H1 (cell line): ENCODE data around the gene ICOSLG. TPM values are rescaled to one million over a fixed set of nuclear protein-coding genes. Genes with fewer than 3 reads are reported as not detected.

Experiments
- CTCF ChIA-PET: fragments of 300-600 bp; sonication (Branson Sonifier 250); formaldehyde crosslinking; loops from one replicate; lab custom pipeline; 2021; ENCODE audit not compliant: partially characterized antibody; lab: Charles Lee
- POLR2A ChIA-PET: fragments of 300-600 bp; sonication (Branson Sonifier 250); formaldehyde crosslinking; loops from one replicate; lab custom pipeline; 2021; ENCODE audit warnings: inconsistent platforms; ENCODE audit not compliant: partially characterized antibody; lab: Charles Lee
- DNase-seq, 2 experiments: peaks; one replicate each; pipeline versions ENCODE4 v3.0.0 to v3.0.0-alpha.2; 2010 to 2022; ENCODE audit warnings: low spot score in 2 of 2, low read depth in 1 of 2, mixed read lengths in 1 of 2
- FAIRE-seq: peaks from 2 replicates; lab custom pipeline; 2011; peaks lifted over from hg19 to GRCh38; lab: Jason Lieb, UNC
- H2AFZ ChIP-seq: 2 replicates; pipeline ENCODE4 v1.8.1; 2012; ENCODE audit warnings: low read length, inconsistent platforms
- H2AK5ac ChIP-seq: 2 replicates; pipeline ENCODE4 v1.6.1; 2013; ENCODE audit warnings: low read depth, low read length
- H2BK120ac ChIP-seq: replicated peaks from 2 replicates; pipeline ENCODE3; 2013; ENCODE audit warnings: low read depth, low read length, inconsistent platforms
- H2BK12ac ChIP-seq: 2 replicates; pipeline ENCODE4 v1.6.1; 2013; ENCODE audit warnings: low read depth, low read length
- H2BK15ac ChIP-seq: 2 replicates; pipeline ENCODE4 v1.6.1; 2013; ENCODE audit warnings: low read length
- H2BK20ac ChIP-seq: 2 replicates; pipeline ENCODE4 v1.6.1; 2013; ENCODE audit warnings: low read length
- H2BK5ac ChIP-seq: 2 replicates; pipeline ENCODE4 v1.6.1; 2013; ENCODE audit warnings: low read depth, low read length
- H3K14ac ChIP-seq: 2 replicates; pipeline ENCODE4 v1.6.1; 2013; ENCODE audit warnings: inconsistent platforms; ENCODE audit not compliant: insufficient read length
- H3K18ac ChIP-seq: 2 replicates; pipeline ENCODE4 v1.6.1; 2013; ENCODE audit warnings: low read length; ENCODE audit errors: extremely low read depth
- H3K23ac ChIP-seq: 2 replicates; pipeline ENCODE4 v1.6.1; 2013; ENCODE audit warnings: inconsistent platforms; ENCODE audit not compliant: insufficient read length
- H3K23me2 ChIP-seq: 2 replicates; pipeline ENCODE4 v1.6.1; 2013; ENCODE audit warnings: low read depth, low read length
- H3K27ac ChIP-seq: 2 replicates; pipeline ENCODE4 v1.6.1; 2011; ENCODE audit warnings: low read depth, low read length, inconsistent platforms
- H3K27me3 ChIP-seq, 4 experiments: replicated peaks in 1 of 4; 1 replicate in 1 of 4; 2 replicates in 3 of 4; pipeline versions ENCODE4 v1.6.1 to v1.8.1; 2011 to 2013; ENCODE audit warnings: low read length in 3 of 4, mild to moderate bottlenecking in 3 of 4, inconsistent platforms in 2 of 4, mixed read lengths in 2 of 4, moderate library complexity in 1 of 4; ENCODE audit not compliant: control insufficient read depth in 3 of 4, insufficient read depth in 3 of 4; ENCODE audit errors: extremely low read depth in 1 of 4
- H3K36me3 ChIP-seq, 4 experiments: 2 replicates each; pipeline versions ENCODE4 v1.6.1 to v1.8.1; 2011 to 2013; ENCODE audit warnings: mild to moderate bottlenecking in 4 of 4, low read length in 3 of 4, moderate library complexity in 2 of 4, control low read depth in 1 of 4, inconsistent platforms in 1 of 4; ENCODE audit not compliant: insufficient read depth in 4 of 4, control insufficient read depth in 2 of 4
- H3K4ac ChIP-seq: replicated peaks from 2 replicates; pipeline ENCODE3; 2013; ENCODE audit warnings: low read length, low read depth, mixed read lengths, inconsistent platforms; ENCODE audit not compliant: insufficient read length
- H3K4me1 ChIP-seq, 4 experiments: replicated peaks in 1 of 4; 1 replicate in 1 of 4; 2 replicates in 3 of 4; pipeline versions ENCODE4 v1.6.1 to v1.8.1; 2011 to 2013; ENCODE audit warnings: low read length in 3 of 4, inconsistent platforms in 2 of 4, mixed read lengths in 1 of 4; ENCODE audit not compliant: insufficient read depth in 4 of 4, control insufficient read depth in 3 of 4
- H3K4me2 ChIP-seq, 2 experiments: 2 replicates each; pipeline versions ENCODE4 v1.6.1 to v1.8.1; 2011 to 2013; ENCODE audit warnings: low read depth in 2 of 2, low read length in 2 of 2, control low read depth in 1 of 2, inconsistent platforms in 1 of 2, mild to moderate bottlenecking in 1 of 2; ENCODE audit not compliant: insufficient read depth in 1 of 2
- H3K4me3 ChIP-seq, 4 experiments: fragments of 200-600, 300-600 bp in 1 of 4; sonication (generic), shearing (Covaris generic), sonication (Bioruptor Twin) in 1 of 4; 2 replicates each; pipeline versions ENCODE4 v1.5.1 to v1.8.1; 2011 to 2016; ENCODE audit warnings: low read length in 4 of 4, low read depth in 3 of 4, control low read depth in 2 of 4, inconsistent platforms in 2 of 4, mild to moderate bottlenecking in 2 of 4, mixed read lengths in 1 of 4, moderate library complexity in 1 of 4; ENCODE audit not compliant: insufficient read depth in 2 of 4; ENCODE audit errors: extremely low read depth in 1 of 4
- H3K56ac ChIP-seq: replicated peaks from 2 replicates; pipeline ENCODE3; 2013; ENCODE audit warnings: low read depth, mild to moderate bottlenecking, mixed read lengths, low read length, inconsistent platforms; ENCODE audit not compliant: insufficient read length
- H3K79me1 ChIP-seq: 2 replicates; pipeline ENCODE4 v1.6.1; 2013; ENCODE audit warnings: low read depth, low read length, control low read depth
- H3K79me2 ChIP-seq, 2 experiments: 2 replicates each; pipeline versions ENCODE4 v1.6.1 to v1.8.1; 2012 to 2013; ENCODE audit warnings: low read length in 2 of 2, mild to moderate bottlenecking in 2 of 2, inconsistent platforms in 1 of 2; ENCODE audit not compliant: insufficient read depth in 2 of 2, control insufficient read depth in 1 of 2
- H3K9ac ChIP-seq, 4 experiments: replicated peaks in 1 of 4; 1 replicate in 1 of 4; 2 replicates in 3 of 4; pipeline versions ENCODE4 v1.6.1 to v1.8.1; 2011 to 2013; ENCODE audit warnings: low read depth in 3 of 4, low read length in 3 of 4, control low read depth in 2 of 4, mild to moderate bottlenecking in 2 of 4, moderate library complexity in 2 of 4, inconsistent platforms in 1 of 4; ENCODE audit errors: extremely low read depth in 1 of 4
- H3K9me3 ChIP-seq, 2 experiments: 2 replicates each; pipeline versions ENCODE4 v1.6.1 to v1.8.1; 2012 to 2013; ENCODE audit warnings: mild to moderate bottlenecking in 2 of 2, moderate library complexity in 2 of 2, control low read depth in 1 of 2, inconsistent platforms in 1 of 2, low read depth in 1 of 2, low read length in 1 of 2, mixed read lengths in 1 of 2; ENCODE audit not compliant: insufficient read depth in 2 of 2
- H4K20me1 ChIP-seq, 2 experiments: replicated peaks in 1 of 2; 2 replicates each; pipeline versions ENCODE3 to v1.8.1; 2011 to 2013; ENCODE audit warnings: inconsistent platforms in 2 of 2, low read length in 2 of 2, mild to moderate bottlenecking in 1 of 2; ENCODE audit not compliant: insufficient read depth in 2 of 2, control insufficient read depth in 1 of 2
- H4K5ac ChIP-seq: 2 replicates; pipeline ENCODE4 v1.6.1; 2013; ENCODE audit warnings: low read length, low read depth, mixed read lengths, inconsistent platforms; ENCODE audit not compliant: insufficient read length
- H4K8ac ChIP-seq: 2 replicates; pipeline ENCODE4 v1.8.0; 2013; ENCODE audit warnings: mild to moderate bottlenecking, moderate library complexity, low read length, inconsistent platforms; ENCODE audit not compliant: insufficient read depth; ENCODE audit errors: extremely low read depth
- H4K91ac ChIP-seq: replicated peaks from 2 replicates; pipeline ENCODE3; 2013; ENCODE audit warnings: low read length, mixed read lengths, inconsistent platforms; ENCODE audit not compliant: insufficient read length
- JUN ChIP-seq: IDR thresholded peaks from 2 replicates; pipeline ENCODE4 v1.6.1; 2011; ENCODE audit warnings: low read depth, mild to moderate bottlenecking, improper control_type of control experiment, low read length
- RBBP5 ChIP-seq: IDR thresholded peaks from 2 replicates; pipeline ENCODE4 v1.7.1; 2012; ENCODE audit warnings: low read depth, mild to moderate bottlenecking, inconsistent platforms, low read length, moderate library complexity, borderline replicate concordance
- WGBS, 2 experiments: shearing (Covaris generic) in 1 of 2; methylation state at CpG; one replicate each; pipeline versions ENCODE4 v1.1.6 to v1.1.7; 2013 to 2015; ENCODE audit warnings: low lambda C conversion rate in 2 of 2, mixed read lengths in 2 of 2, inconsistent platforms in 1 of 2, low coverage in 1 of 2, missing lambda C conversion rate in 1 of 2; ENCODE audit not compliant: insufficient replicate concordance in 2 of 2, insufficient coverage in 1 of 2, insufficient read length in 1 of 2; ENCODE audit errors: extremely low coverage in 1 of 2, missing lambda C conversion rate in 1 of 2; 5-methylcytosine and 5-hydroxymethylcytosine counted together
- polyA plus RNA-seq, 7 experiments: library from polyadenylated mRNA; depleted of rRNA in 3 of 7; stranded (reverse) in 5 of 7; unstranded in 2 of 7; fragments of >200 nt in 5 of 7; fragments of 200-250 nt in 2 of 7; gene quantifications; 1 replicate in 5 of 7; 2 replicates in 1 of 7; 4 replicates in 1 of 7; pipeline versions ENCODE4 v1.2.1 to v1.2.3, GENCODE V29; 2011 to 2013; ENCODE audit warnings: missing spikeins in 2 of 7, mixed read lengths in 2 of 7
- total RNA-seq: library from RNA; stranded (reverse); fragmentation: NEBNext Ultra II Directional; extraction: Animal tissue kit (Norgen Biotek cat#: 25700); gene quantifications from 2 replicates; pipeline ENCODE4 v1.2.1, GENCODE V29; 2021

Gene ICOSLG
- total and polyA plus RNA-seq, 2 of the 8 experiments (the other 6 are each of a cell fraction or from before 2014, with no cell fraction given) = 2.3 to 5.5 TPM

DNA sequence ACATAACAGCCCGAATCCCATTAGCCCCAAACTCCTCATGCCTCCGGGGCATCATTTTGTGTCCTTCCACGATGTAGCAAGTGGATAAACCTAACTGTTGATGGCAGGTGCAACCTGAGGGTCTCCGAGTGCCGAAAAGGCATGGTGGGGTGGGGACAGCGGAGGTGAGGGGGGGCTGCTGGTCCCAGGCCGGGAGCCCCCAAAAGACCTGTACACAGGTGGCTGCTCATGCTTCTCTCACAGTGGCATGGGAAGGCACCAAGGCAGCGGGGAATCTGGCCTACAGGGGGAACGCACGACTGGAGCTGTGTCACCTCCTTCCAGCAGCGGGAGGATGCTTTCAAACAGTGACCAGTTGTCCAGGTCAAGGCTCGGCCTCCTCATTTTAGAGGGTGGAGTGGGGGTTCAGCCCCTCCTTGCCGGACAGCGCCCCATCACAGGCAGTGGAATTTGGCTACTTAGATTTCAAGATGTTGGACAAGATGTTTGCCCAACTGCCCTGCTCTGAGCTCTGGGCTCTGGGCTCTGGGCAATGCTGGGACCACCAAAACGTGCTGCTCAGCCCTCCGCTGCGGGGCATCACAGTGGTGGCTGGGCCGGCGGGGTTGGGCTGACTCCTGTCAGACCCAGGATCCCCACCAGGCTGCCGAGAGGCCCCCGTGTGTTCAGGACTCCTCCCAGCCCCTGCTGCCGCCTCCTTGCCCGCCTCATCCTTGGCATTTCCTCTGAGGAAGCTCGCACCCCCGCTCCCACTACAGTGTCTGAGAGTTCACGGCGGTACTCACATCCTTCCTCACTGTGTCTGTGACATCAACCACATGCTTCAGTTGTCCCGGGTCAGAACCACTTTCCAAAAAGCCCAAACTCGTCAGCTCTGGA lies 13.3 kb upstream of the ICOSLG start:
- no peak overlapping the region for H4K5ac ChIP-seq
- H4K8ac ChIP-seq = no peak overlapping the region; the same call in 1 of the 2 replicates
- no peak for FAIRE-seq
- no peak for DNase-seq
- no peak overlapping the region for H2AFZ ChIP-seq
- H3K18ac ChIP-seq = no peak overlapping the region; the same call in 1 of the 2 replicates
- H3K79me2 ChIP-seq = no peaks in the 10 kb centered on the region
- H3K27me3 ChIP-seq = no peaks in the 10 kb centered on the region
- no peak overlapping the region for H2BK15ac ChIP-seq
- H3K27ac ChIP-seq = no peak overlapping the region
- no peak overlapping the region for H3K4ac ChIP-seq
- H3K9me3 ChIP-seq = no peaks in the 10 kb centered on the region
- no peak for TF ChIP-seq JUN
- no peak for TF ChIP-seq RBBP5
- H3K14ac ChIP-seq = no peak overlapping the region
- CTCF ChIA-PET = interaction anchor here (1.2 to 2.0 kb wide), 3 partner anchors 14 to 50 kb away, joined by 4 to 5 read pairs (median 5); no protein-coding TSS in a partner anchor
- H3K4me2 ChIP-seq = no peak overlapping the region
- no peak overlapping the region for H2BK12ac ChIP-seq
- no peak overlapping the region for H3K9ac ChIP-seq
- H3K79me1 ChIP-seq = no peaks in the 10 kb centered on the region
- H3K23ac ChIP-seq = no peak overlapping the region
- H3K36me3 ChIP-seq = no peaks in the 10 kb centered on the region
- no peak overlapping the region for H2BK120ac ChIP-seq
- WGBS, 2 experiments = 86% methylated on average over 25 of the region's 29 CpGs; no CpG with 5 or more reads in 1 of the 2 experiments
- no peak overlapping the region for H2BK5ac ChIP-seq
- POLR2A ChIA-PET = no interaction called here
- H2AK5ac ChIP-seq = no peak overlapping the region
- H3K23me2 ChIP-seq = no peaks in the 10 kb centered on the region
- no peaks in the 10 kb centered on the region for H4K20me1 ChIP-seq
- no peaks in the 10 kb centered on the region for H3K4me1 ChIP-seq
- no peak overlapping the region for H3K56ac ChIP-seq
- no peak overlapping the region for H4K91ac ChIP-seq
- no peak overlapping the region for H2BK20ac ChIP-seq
- no peak overlapping the region for H3K4me3 ChIP-seq
